Mononuclear cell (primary cell): ENCODE results near the gene HNRNPH1. TPM values are rescaled to one million over a fixed set of nuclear protein-coding genes. Genes with fewer than 3 reads are reported as not detected.
"Not testable (repeated sequence)": the region's sequence is repeated elsewhere in the genome, so short reads cannot be mapped to it uniquely, and the experiment has no call there.

ENCODE experiments used
- H3K27me3 ChIP-seq: 2 replicates; pipeline ENCODE4 v1.6.0; 2011; ENCODE audit warnings: low read length, control low read depth; ENCODE audit not compliant: insufficient read depth
- H3K4me1 ChIP-seq: 2 replicates; pipeline ENCODE4 v1.5.1; 2011; ENCODE audit warnings: mild to moderate bottlenecking, low read length, control low read depth; ENCODE audit not compliant: insufficient read depth
- H3K4me3 ChIP-seq: 2 replicates; pipeline ENCODE4 v1.5.1; 2011; ENCODE audit warnings: mild to moderate bottlenecking, low read length, moderate library complexity
- H3K9me3 ChIP-seq: 2 replicates; pipeline ENCODE4 v1.5.1; 2011; ENCODE audit warnings: low read depth, mild to moderate bottlenecking, control low read depth, low read length
- total RNA-seq: library from RNA; depleted of rRNA; stranded (reverse); fragments of >200 nt; gene quantifications from one replicate; pipeline ENCODE4 v1.2.3, GENCODE V29; 2012

HNRNPH1 gene
- total RNA-seq, 1 donor, result 1,084 TPM

GRCh38 chr5:179634370-179635172 is 11.1 kb upstream of the HNRNPH1 start:
- H3K4me3 ChIP-seq, H3K27me3 ChIP-seq, H3K9me3 ChIP-seq, H3K4me1 ChIP-seq: not testable (repeated sequence)

GRCh38 chr5:179633501-179634369 is 10.3 kb upstream of the HNRNPH1 start:
- H3K4me3 ChIP-seq, H3K4me1 ChIP-seq, H3K9me3 ChIP-seq, H3K27me3 ChIP-seq: not testable (repeated sequence)

DNA sequence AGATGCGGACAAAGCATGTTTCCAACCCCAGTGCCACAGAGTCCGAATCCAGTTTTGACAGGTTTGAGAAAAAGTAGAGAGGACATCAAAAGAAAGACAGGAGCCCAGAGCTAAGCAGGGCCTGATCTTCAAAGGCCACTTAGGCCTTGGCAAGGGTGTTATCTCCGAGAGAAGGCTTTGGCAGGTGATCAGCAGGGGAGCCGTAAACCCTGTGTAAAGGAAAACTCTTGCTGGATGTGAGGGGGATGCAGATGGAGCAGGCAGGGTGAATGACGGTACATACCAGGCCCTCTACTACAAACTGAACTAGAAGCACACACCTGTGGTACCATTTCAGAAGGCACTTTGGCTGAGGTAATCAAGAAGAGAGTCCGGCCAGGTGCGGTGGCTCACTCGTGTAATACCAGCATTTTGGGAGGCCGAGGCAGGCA is 1.4 kb upstream of the HNRNPH1 start:
- Histone ChIP-seq H3K4me1 (peaks cover 35% of the 10 kb centered on the region), H3K27me3 (no peaks in the 10 kb centered on the region), H3K4me3 (no peak overlapping the region), H3K9me3 (no peaks in the 10 kb centered on the region)

DNA sequence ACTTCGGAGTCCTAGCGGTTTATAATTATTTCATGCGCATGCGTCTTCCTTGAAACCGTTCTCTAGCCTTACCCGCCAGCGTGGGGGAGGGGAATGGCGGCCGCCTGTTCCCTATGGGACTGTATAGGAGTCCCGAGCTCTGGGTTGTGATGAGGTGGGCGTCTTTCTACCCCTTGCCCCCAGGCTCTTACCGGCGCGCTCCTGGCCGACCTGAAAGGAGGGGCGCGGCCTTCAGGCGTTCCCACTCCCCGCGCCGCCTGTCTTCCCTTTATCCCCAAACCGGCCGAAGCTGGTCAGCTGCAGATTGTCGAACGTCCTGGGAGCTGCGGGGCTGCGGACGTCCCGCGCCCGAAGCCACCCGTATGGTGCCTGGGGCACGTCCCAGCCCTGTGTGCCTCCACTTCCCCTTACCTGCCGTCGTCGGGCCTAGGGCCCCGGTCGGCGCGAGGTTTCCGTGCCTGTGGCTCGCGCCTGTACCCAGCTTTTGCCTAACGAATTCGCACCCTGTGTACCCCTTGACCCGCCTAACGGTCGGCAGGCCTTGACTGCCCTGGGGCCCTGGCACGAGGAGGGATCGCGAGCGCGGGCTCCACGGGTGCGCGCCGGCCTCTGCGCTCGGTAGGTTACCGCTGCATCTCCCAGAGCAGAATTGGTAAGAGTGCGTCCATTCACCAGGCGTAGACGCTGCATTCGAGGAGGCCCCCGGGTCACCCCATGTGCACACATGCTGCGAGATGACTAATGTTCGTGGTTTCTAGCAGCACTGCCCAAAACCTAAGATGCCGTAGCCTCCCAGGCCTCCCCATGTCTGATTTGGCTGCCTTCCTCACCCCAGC is 653 bp upstream of the HNRNPH1 start:
- Histone ChIP-seq H3K27me3 (no peaks in the 10 kb centered on the region), H3K9me3 (no peaks in the 10 kb centered on the region), H3K4me1 (peaks cover 37% of the 10 kb centered on the region), H3K4me3 (peak overlapping the region; percentile 96)

DNA sequence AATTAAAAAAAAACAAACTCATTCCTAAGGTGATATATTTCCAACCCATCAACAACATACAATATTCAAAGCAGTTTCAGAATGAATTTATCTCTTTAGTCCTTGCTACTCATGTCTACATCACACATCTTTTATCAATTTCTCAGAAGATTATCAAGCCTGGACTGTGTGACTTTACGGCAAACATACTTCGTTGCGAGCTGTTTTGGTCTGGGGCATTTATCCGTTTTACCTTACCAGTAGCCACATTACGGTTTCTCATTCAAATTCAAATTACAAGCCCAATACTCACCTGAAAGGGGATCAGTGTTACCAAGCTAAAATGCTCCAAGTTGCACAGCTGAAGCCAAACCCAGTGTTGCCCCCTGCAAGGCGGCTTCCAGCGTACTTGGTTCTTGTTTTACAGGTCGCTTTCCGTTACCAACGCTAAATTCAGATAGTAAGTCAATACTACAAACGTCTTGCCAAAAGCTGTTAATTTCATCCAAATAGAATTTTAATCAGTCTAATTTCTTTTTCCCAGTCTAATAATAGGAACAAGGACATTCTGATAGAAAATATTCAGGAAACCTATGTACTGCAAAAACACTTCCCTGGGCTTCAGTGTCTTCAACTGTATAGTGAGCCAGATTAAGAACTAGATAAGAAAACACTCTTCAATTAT is 1.8 kb downstream of the HNRNPH1 start:
- Histone ChIP-seq H3K4me3 (peak overlapping the region; percentile 96), H3K4me1 (peaks cover 48% of the 10 kb centered on the region), H3K27me3 (no peaks in the 10 kb centered on the region), H3K9me3 (no peaks in the 10 kb centered on the region)

GRCh38 chr5:179620703-179621350 is 2.6 kb downstream of the HNRNPH1 start:
- H3K4me3 ChIP-seq, result no peak overlapping the region
- peaks cover 48% of the 10 kb centered on the region for H3K4me1 ChIP-seq
- no peaks in the 10 kb centered on the region for H3K9me3 ChIP-seq
- H3K27me3 ChIP-seq, result no peaks in the 10 kb centered on the region

GRCh38 chr5:179620293-179620692 is 3.2 kb downstream of the HNRNPH1 start:
- no peaks in the 10 kb centered on the region for H3K27me3 ChIP-seq
- no peak overlapping the region for H3K4me3 ChIP-seq
- no peaks in the 10 kb centered on the region for H3K9me3 ChIP-seq
- H3K4me1 ChIP-seq, result peaks cover 48% of the 10 kb centered on the region

DNA sequence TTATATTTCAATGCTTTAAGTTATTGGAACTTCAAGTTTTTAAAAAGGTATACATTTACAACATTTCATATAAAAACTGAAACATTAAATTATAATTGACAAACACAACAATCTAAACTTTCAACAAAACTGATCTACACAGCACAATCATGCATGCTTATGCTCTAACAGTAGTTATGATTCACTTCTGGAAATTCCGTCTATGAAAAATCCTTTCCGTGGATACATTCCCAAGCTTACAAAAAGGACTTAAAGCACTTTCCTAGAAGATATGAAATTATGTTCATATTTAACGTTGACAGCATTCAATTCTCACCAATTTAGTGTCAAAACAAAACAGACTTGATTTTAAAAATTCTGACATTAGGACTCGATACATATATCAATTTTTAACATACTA is 3.7 kb downstream of the HNRNPH1 start:
- H3K9me3 ChIP-seq, result no peaks in the 10 kb centered on the region
- no peak overlapping the region for H3K4me3 ChIP-seq
- H3K4me1 ChIP-seq, result peaks cover 44% of the 10 kb centered on the region
- H3K27me3 ChIP-seq, result no peaks in the 10 kb centered on the region

DNA sequence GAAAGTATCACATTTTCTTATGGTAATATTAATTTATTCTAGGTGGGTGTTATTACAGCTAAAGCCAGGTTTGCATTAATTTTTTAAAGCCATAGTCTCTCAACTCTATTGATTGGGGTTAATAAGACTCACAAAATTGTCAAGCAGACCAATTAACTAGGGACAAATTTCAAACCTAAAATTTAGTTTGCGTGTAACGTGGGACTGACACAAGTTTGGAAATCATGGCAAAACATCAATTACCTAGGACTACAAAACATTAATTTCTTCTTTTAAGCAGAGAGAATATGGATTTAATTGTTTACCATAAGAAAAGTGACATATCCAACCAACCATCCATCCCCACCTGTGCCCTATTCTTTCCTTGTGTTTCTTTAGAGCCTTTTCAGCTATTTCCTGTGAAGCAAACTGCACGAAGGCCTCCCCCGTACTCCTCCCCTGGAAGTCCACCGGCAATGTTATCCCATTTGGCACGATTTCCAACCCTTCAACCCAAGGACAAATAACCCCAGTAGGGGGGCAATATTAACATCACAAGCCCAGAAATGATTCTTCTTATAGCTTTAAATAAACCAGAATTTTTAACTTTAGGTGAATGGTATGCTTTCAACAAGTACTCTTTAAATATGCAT is 4.4 kb downstream of the HNRNPH1 start:
- no peak overlapping the region for H3K4me3 ChIP-seq
- peaks cover 37% of the 10 kb centered on the region for H3K4me1 ChIP-seq
- no peaks in the 10 kb centered on the region for H3K9me3 ChIP-seq
- no peaks in the 10 kb centered on the region for H3K27me3 ChIP-seq

GRCh38 chr5:179617930-179618329 is 5.5 kb downstream of the HNRNPH1 start:
- Histone ChIP-seq H3K4me1 (peaks cover 36% of the 10 kb centered on the region), H3K4me3 (no peak overlapping the region), H3K9me3 (no peaks in the 10 kb centered on the region), H3K27me3 (no peaks in the 10 kb centered on the region)

GRCh38 chr5:179616002-179616594 is 7.4 kb downstream of the HNRNPH1 start:
- Histone ChIP-seq H3K27me3 (no peaks in the 10 kb centered on the region), H3K4me1 (peaks cover 23% of the 10 kb centered on the region), H3K4me3 (no peak overlapping the region), H3K9me3 (no peaks in the 10 kb centered on the region)

- Histone ChIP-seq H3K9me3 (no peaks in the 10 kb centered on the region), H3K4me3 (no peak overlapping the region), H3K4me1 (peaks cover 14% of the 10 kb centered on the region), H3K27me3 (no peaks in the 10 kb centered on the region)
These were observed 8.3 kb downstream of the HNRNPH1 start for GRCh38 chr5:179615203-179615602.

DNA sequence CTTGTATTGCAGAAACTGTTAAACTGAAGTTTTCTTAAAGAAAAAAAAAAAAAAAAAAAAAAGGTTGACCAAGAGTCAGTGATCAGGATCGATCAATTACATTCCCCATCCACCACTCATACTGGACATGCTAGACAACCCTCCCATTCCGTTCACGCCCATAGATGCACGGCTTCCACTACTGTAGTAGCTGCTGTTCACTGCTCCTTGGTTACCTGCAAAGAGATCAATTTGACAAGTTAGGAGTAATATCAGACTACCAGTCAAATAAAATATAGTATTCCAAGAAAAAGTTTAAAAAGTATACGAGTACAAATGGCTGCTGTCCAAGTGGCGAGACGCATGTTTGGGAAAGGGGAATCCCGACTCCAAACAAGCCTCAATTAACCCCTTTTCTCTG is 8.7 kb downstream of the HNRNPH1 start:
- Histone ChIP-seq H3K27me3 (no peaks in the 10 kb centered on the region), H3K4me1 (peaks cover 13% of the 10 kb centered on the region), H3K9me3 (no peaks in the 10 kb centered on the region), H3K4me3 (no peak overlapping the region)
